HG03025 (cell line): Measurements from ENCODE around the gene HERC2.
"Not testable (repeated sequence)": the region's sequence is repeated elsewhere in the genome, so short reads cannot be mapped to it uniquely, and the experiment has no call there.

Experiments
- ATAC-seq: cut with Tn5 transposase; IDR thresholded peaks from one replicate; pipeline ENCODE4 v1.9.1; 2021; ENCODE audit warnings: mild to moderate bottlenecking, moderate library complexity; ENCODE audit not compliant: unreplicated experiment, low FRiP score

Gene HERC2

DNA sequence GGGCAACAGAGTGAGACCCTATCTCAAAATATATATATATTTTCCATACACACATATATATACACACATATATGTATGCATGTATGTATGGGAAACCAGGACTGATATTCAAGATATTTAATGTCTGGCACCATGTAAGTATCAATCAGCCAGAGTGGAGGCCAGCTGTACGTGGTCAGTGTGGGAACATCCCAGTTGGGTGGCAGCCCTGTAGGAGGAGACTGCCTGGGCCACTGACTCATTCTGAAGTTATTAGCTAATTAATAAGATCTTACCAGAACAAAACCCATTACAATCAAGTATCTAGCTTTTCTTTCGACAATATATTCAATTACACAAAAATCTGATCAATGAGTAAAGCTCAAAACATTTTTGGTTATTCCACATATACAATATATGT is 137.8 kb downstream of the HERC2 start:
- ATAC-seq, result no peak

GRCh38 chr15:28182731-28183130 is 139.2 kb downstream of the HERC2 start:
- no peak for ATAC-seq

DNA sequence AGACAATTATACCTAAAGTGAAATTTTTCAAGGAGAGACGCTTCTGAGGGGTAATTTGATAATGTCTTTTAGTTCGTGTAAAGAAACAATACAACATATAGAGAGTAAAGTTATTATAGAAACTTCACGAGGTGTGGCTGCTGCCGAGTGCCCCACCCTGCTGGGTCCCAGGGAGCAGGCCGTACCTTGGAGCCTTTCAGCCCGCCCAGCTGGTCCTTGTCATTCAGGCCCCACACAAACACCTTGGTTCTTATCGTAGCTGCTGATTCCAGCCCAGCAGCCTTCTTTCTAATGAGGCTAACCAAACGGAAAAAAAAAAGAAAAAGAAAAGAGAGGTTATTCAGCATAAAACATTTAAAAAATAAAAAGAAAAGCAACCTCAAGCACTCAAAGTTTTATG is 139.8 kb downstream of the HERC2 start:
- ATAC-seq, result no peak

- ATAC-seq, result no peak
Observed at GRCh38 chr15:28181366-28181765, 140.6 kb downstream of the HERC2 start.

GRCh38 chr15:28179270-28179669 is 142.7 kb downstream of the HERC2 start:
- no peak for ATAC-seq

DNA sequence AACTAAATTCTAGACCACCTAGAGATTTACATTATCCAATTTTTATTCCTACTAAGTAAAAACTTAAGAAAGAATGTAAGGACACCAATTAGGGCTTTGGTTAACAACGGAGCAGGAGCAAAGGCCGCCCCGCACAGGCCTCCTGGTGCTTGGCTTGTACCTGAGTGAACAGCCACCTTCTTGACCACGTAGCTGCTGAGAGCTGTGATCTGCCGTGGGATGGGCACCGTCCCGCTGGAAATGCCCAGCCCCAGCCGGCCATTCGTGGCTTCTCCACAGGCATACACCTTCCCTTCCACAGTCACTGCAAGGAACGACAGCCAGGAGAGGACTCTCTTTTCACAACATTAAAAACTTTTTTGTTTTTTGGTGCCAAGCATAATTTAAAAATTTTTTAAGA is 143.3 kb downstream of the HERC2 start:
- ATAC-seq, result no peak

- ATAC-seq, result no peak
Observed at GRCh38 chr15:28178290-28178689, 143.7 kb downstream of the HERC2 start.

DNA sequence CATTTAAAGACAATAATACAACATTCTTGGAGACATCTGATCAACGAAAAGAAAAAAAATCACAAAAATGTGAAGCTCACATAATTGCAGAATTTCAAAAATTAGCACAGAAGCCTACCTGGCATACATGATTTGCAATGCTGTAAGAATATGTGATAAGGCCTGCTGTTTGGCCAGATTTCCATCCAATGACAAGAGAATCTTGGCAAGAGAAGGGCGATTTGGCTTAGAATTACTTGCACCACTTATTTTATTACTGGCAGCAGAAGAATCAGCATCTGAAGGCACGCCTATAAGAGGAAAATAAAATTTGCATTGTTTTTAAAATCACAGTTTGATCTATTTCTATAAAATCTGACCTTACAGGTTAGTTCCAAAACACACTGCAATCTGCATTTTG is 152.6 kb downstream of the HERC2 start:
- ATAC-seq, result no peak

DNA sequence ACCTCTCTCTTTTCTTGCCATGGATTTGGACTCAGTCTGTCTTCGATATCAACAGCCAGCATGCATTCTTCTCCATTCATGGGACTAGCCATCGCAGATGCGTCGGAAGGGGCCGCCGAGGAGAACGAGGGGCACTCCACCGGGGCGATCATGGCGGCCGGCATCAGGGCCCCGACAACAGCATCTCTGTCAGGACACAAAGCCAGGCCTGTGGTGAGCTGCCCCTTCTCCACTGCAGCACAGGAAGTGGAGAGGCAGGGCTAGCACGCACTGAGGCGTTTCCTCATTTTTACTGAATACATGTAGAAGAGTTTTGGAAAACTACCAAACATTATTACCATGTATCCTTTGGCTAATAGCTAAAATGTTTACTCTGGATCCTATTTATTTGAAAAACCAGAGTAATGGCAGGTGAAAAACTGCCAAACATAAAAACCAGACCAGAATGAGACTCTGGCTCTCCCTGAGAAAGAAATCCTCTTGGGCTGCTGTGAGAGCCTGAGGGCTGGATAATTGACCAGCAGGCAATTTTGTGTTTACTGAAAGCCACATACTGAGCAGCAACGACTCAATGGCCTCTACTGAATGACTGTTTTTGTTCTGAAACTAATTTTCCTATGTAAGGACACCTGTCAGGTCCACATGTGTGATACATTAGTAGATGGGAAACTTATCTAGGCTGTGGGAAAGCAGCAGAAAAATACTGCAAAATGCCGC is 153.4 kb downstream of the HERC2 start:
- ATAC-seq, result not testable (repeated sequence)

DNA sequence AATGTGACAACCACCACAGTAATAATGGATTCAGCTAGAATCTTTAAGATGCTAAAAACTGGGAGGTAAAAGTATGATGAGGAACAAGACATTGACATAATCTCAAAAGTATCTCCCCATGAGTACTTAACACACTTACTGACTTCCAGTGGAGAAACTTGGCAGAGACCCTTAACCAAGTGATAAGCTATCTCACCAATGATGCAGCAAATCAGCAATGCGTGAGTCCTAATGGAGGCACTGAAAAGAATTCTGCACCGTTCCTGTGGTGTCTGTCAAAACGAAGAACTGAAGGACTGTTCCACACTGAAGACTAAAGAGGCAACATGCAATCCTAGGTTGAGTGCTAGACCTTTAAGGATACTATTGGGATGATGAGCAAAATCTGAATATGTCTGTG is 154.9 kb downstream of the HERC2 start:
- no peak for ATAC-seq

DNA sequence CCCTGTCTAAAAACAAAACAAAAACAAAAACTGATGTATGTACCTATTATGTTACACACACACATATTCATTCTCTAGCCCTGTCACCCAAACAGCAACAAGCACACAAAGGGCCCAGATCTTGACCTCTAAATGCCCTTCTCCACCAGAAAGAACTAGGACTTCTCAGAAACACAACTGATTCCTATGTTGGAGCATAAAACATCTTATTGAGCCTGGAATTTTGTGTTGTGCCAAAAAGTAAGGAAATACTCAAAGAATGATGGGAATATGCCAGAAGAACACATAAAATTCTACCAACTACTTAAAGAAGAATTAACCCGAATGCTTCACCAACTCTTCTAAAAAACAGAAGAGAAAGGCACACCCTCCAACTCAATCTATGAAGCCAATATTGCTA is 156.2 kb downstream of the HERC2 start:
- ATAC-seq, result no peak

DNA sequence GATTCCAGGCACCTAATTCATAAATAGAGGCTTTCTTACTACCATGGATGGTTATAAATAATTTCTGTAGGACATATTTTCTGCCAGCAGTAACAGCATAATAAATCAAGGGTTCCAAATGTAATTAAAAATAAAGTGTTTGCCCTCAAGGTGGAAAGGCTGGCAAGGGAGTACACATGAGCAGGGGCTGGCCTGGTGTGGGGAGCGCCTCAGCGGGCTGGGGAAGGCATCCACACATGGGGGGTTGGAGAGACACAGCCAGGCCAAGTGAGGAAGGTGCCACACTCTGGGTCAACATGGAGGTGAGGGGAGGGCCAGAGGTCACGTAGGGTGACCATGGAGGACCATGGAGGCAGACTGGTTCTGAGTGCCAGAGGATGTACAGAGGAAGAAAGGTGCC is 157.1 kb downstream of the HERC2 start:
- no peak for ATAC-seq

- ATAC-seq, result no peak
Observed at GRCh38 chr15:28154283-28154682, 167.7 kb downstream of the HERC2 start.

DNA sequence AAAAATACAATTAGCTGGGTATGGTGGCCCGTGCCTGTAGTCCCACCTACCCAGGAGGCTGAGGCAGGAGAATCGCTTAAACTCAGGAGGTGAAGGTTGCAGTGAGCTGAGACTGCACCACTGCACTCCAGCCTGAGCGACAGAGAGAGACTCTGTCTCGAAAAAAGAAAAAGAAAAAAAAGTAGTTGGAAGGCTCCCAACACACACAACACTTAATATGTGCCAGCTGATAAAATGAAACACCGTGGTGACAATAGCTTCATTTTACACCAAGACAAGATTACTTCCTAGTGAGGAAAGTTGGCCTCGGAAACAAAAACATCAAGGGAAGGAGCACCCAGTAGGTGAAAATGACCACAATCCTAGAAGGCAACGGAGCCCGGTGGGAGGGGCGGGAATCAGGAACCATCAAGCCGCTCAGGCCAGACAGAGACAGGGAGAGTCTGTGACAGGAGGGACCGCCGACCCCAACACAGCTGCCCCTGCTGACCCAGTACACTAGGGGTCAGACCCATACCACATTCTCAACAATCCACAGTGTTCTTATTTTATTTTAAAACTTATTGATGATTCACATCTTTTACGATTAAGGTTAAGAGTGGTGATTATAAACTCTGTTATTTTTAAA is 168.4 kb downstream of the HERC2 start:
- no peak for ATAC-seq

DNA sequence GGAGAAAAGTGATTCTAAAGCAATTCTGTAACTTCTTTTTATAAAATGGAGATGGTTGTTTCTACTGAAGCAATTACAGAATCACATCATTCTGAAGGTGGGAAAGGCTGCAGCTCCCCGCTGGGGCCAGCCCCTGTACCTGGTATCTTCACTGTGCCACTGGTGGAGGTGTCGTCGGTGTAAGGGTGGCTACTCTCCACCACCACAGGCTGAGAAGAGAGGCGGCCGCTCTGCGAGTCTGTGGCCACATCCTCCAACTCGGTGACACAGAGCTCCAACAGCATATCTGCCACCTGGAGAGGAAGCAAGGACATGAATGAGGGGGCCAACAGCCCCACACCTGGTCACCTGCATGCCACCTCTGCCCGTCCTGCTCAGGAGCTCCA is 169.4 kb downstream of the HERC2 start:
- ATAC-seq, result not testable (repeated sequence)

DNA sequence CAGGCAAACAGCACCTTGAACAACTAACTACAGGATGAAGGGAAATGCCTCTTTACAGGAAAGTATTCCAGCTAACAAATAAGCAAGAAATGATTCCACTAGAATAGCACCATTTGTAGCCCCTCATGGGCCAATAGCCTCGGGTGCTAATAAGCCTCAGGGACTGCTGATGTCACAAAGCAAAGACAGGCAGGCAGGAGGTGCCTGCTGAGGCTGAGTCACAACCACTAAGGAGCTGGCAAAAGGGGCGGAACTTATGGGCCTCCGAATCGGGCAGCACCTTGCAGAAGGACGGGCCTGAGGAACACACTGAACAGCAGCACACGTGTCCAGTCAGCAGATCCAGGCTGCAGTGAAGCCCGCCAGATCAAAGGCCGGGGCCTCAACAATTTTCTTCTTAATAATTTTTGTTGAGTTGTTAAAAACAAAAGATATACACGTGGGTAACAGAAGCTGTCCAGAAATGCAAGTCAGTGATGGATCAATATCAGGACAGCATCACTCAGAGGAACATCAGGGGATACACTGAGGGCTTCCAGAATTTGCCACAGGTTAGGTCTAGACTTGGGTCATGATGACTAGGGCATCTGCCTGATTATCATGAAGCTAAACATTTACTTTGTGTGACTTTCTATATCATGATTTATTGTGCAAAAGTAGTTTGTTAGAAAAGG is 170.0 kb downstream of the HERC2 start:
- not testable (repeated sequence) for ATAC-seq

GRCh38 chr15:28147801-28148200 is 174.2 kb downstream of the HERC2 start:
- no peak for ATAC-seq

GRCh38 chr15:28145419-28145818 is 176.6 kb downstream of the HERC2 start:
- not testable (repeated sequence) for ATAC-seq

- ATAC-seq, result no peak
Observed at GRCh38 chr15:28140062-28140461, 181.9 kb downstream of the HERC2 start.

- ATAC-seq, result not testable (repeated sequence)
Observed at GRCh38 chr15:28137408-28138039, 184.5 kb downstream of the HERC2 start.

DNA sequence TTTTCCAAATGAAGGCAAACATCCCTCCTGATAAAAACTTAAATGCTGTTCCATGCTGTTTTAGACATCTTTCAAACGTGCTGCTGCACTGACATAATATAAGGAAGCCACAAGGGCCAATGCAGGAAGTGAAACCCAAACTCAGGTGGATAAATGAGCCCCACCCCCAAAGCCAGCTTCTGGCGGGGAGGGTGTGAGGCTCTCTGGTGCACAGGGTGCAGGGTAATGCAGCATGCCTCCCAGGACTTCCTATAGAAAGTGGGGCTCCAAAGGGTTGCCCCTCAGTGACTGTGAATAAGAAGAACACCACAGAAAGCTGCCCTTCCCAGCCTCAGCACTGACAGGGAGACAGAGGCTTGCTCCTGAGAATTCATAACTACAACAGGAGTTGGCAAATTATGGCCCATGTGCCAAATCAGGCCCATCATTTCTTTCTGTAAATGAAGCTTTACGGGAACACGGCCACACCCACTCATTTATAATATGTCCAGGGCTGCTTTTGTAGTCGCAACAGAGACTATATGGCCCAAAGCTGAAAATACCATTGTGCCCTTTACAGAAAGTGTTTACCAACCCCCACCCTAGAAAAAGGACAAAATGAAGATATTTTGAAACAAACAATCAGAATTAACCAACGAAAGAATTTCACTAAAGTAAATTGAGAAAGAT is 185.6 kb downstream of the HERC2 start:
- ATAC-seq, result peak; percentile 99
